HepG2 (cell line): ENCODE measurements around the gene UCN3. TPM values are rescaled to one million over a fixed set of nuclear protein-coding genes. Genes with fewer than 3 reads are reported as not detected.
A peak's percentile ranks its signal among the peaks of the same experiment; 100 is the strongest.
"Not testable (repeated sequence)": the region's sequence is repeated elsewhere in the genome, so short reads cannot be mapped to it uniquely, and the experiment has no call there.

Source experiments
- ATAC-seq: fragments of 200-7000 bp; cut with Tn5 transposase; 3 replicates; pipeline ENCODE4 v1.9.1; 2020; ENCODE audit warnings: mild to moderate bottlenecking, moderate library complexity
- BruUV-seq: library from RNA; stranded (reverse); fragments of 400-500 nt; replicated peaks from 2 replicates; lab custom pipeline; 2021; lab: Mats Ljungman, UMichigan
- CTCF ChIA-PET: fragments of 300-600 bp; formaldehyde crosslinking; extraction: SDS; loops from one replicate; lab custom pipeline; 2021; ENCODE audit warnings: low total read pairs, inconsistent platforms, low intra/inter-chr PET ratio; lab: Yijun Ruan, JAX
- POLR2A ChIA-PET: fragments of 350-600 bp; sonication (Branson Sonifier 250); formaldehyde crosslinking; loops from one replicate; lab custom pipeline; 2020; ENCODE audit warnings: antibody characterized with exemption, inconsistent platforms; lab: Yijun Ruan, JAX
- DNase-seq: peaks from one replicate; pipeline ENCODE4 v3.0.0-alpha.2; 2015; ENCODE audit warnings: low spot score
- FAIRE-seq: peaks from 3 replicates; lab custom pipeline; 2011; peaks lifted over from hg19 to GRCh38; lab: Jason Lieb, UNC
- H2AFZ ChIP-seq: one replicate; pipeline ENCODE4 v1.6.1; 2011; ENCODE audit warnings: low read length, inconsistent platforms
- H3K27ac ChIP-seq: fragments of 300-600 bp; 3 replicates; pipeline ENCODE4 v1.8.0; 2011; ENCODE audit warnings: mixed run types, mild to moderate bottlenecking, mixed read lengths, low read length, inconsistent platforms; ENCODE audit not compliant: insufficient read depth; ENCODE audit errors: extremely low read length
- H3K27me3 ChIP-seq, 2 experiments: fragments of 200-600 bp in 1 of 2; 2 replicates in 1 of 2; 3 replicates in 1 of 2; pipeline versions ENCODE4 v1.6.0 to v1.8.0; 2011; ENCODE audit warnings: low read length in 2 of 2, mild to moderate bottlenecking in 2 of 2, moderate library complexity in 2 of 2, inconsistent platforms in 1 of 2; ENCODE audit not compliant: insufficient read depth in 2 of 2, control insufficient read depth in 1 of 2
- H3K36me3 ChIP-seq, 2 experiments: fragments of 200-600 bp in 1 of 2; replicated peaks in 1 of 2; 2 replicates in 1 of 2; 3 replicates in 1 of 2; pipeline versions ENCODE4 v1.5.1 to v1.8.0; 2011; ENCODE audit warnings: low read length in 2 of 2, inconsistent platforms in 1 of 2; ENCODE audit not compliant: insufficient read depth in 2 of 2, control insufficient read depth in 1 of 2
- H3K4me1 ChIP-seq: 2 replicates; pipeline ENCODE4 v1.5.1; 2012; ENCODE audit warnings: low read length, inconsistent platforms; ENCODE audit not compliant: insufficient read depth
- H3K4me2 ChIP-seq: 2 replicates; pipeline ENCODE4 v1.6.0; 2011; ENCODE audit warnings: low read depth, low read length, inconsistent platforms
- H3K4me3 ChIP-seq, 3 experiments: fragments of 200-600 bp in 1 of 3; sonication (generic), shearing (Covaris generic) in 1 of 3; replicated peaks in 1 of 3; 2 replicates each; pipeline ENCODE4 v1.5.1; 2011 to 2016; ENCODE audit warnings: low read length in 3 of 3, inconsistent platforms in 2 of 3, low read depth in 2 of 3, mild to moderate bottlenecking in 2 of 3, control low read depth in 1 of 3, mixed read lengths in 1 of 3; ENCODE audit not compliant: insufficient read depth in 1 of 3
- H3K79me2 ChIP-seq: one replicate; pipeline ENCODE4 v1.6.1; 2011; ENCODE audit warnings: low read length, inconsistent platforms; ENCODE audit not compliant: insufficient read depth
- H3K9ac ChIP-seq: 2 replicates; pipeline ENCODE4 v1.6.0; 2011; ENCODE audit warnings: mild to moderate bottlenecking, low read depth, low read length, inconsistent platforms; ENCODE audit not compliant: insufficient read depth
- H3K9me3 ChIP-seq: 2 replicates; pipeline ENCODE4 v1.5.1; 2012; ENCODE audit warnings: mild to moderate bottlenecking, low read length
- H4K20me1 ChIP-seq: 2 replicates; pipeline ENCODE4 v1.6.0; 2011; ENCODE audit warnings: inconsistent platforms, mild to moderate bottlenecking, low read length, moderate library complexity; ENCODE audit not compliant: insufficient read depth
- ZNF430 ChIP-seq: sonication (generic); formaldehyde crosslinking; IDR thresholded peaks from 2 replicates; pipeline ENCODE4 v1.9.0; 2021; ENCODE audit warnings: mild to moderate bottlenecking, missing genetic modification reagents
- WGBS: methylation state at CpG from one replicate; pipeline ENCODE4 v1.1.6; 2017; ENCODE audit warnings: low lambda C conversion rate; 5-methylcytosine and 5-hydroxymethylcytosine counted together
- in situ Hi-C: cut with HindIII; loops from 2 replicates; pipeline ENCODE4 v1.10.0; 2017; ENCODE audit warnings: low pct_unique_long_range_greater_than_20kb; ENCODE audit not compliant: extremely low pct_ligation_motif_present
- intact Hi-C: fragments of 100-400 bp; cut with micrococcal nuclease; formaldehyde crosslinking; loops from one replicate; pipeline ENCODE4 v1.10.0; 2022; ENCODE audit not compliant: unreplicated experiment
- polyA plus RNA-seq, 8 experiments: library from polyadenylated mRNA; depleted of rRNA in 3 of 8; stranded (reverse) in 7 of 8; unstranded in 1 of 8; fragments of >200 nt; fragmentation: Illumina TruSeq in 4 of 8; extraction: Trizol in 4 of 8; gene quantifications; 2 replicates each; pipeline versions ENCODE4 v1.2.1 to v1.2.3, GENCODE V29; 2011 to 2016; ENCODE audit warnings: low read depth in 4 of 8, missing spikeins in 1 of 8, mixed read lengths in 1 of 8; ENCODE audit not compliant: insufficient read depth in 1 of 8
- total RNA-seq, 5 experiments: library from RNA; depleted of rRNA; stranded (reverse); fragments of >200 nt; fragmentation: Illumina TruSeq; extraction: Trizol; gene quantifications; 2 replicates each; pipeline ENCODE4 v1.2.3, GENCODE V29; 2016; ENCODE audit warnings: low read depth in 1 of 5

UCN3 gene
- total and polyA plus RNA-seq, 2 of the 13 experiments (the other 11 are each of a cell fraction or from before 2014, with no cell fraction given): not detected

DNA sequence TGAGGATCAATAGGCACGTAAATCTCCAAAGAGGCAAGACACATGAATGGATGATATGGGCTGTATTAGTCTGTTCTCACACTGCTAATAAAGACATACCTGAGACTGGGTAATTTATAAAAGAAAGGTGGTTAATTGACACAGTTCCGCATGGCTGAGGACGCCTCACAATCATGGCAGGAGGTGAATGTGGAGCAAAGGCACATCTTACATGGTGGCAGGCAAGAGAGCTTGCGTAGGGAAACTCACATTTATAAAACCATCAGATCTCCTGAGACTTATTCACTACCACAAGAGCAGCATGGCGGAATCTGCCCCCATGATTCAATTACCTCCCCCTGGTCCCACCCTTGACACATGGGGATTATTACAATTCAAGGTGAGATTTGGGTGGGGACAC, 14.4 kb downstream of the UCN3 start:
- 66% methylated on average over 5 of the region's 5 CpGs for WGBS
- TF ChIP-seq ZNF430 (CRISPR knock-in tag): peak; percentile 53; the same call in 1 of the 2 replicates
- H3K9me3 ChIP-seq, H3K27ac ChIP-seq, H3K27me3 ChIP-seq, ATAC-seq, H3K4me2 ChIP-seq, CTCF ChIA-PET, H3K9ac ChIP-seq, H3K36me3 ChIP-seq, H2AFZ ChIP-seq, H4K20me1 ChIP-seq, BruUV-seq, H3K79me2 ChIP-seq, H3K4me3 ChIP-seq, DNase-seq, POLR2A ChIA-PET, FAIRE-seq: not testable (repeated sequence)
- H3K4me1 ChIP-seq: peaks cover 15% of the 10 kb centered on the region
- in situ Hi-C loops (loop anchor here (25.0 kb wide), 1 partner anchor 542 kb away; the partner anchor contains the start of gene AKR1E2), intact Hi-C loops (loop anchor here (10.0 kb wide), 1 partner anchor 284 kb away; the partner anchor contains the start of gene AKR1C3)

DNA sequence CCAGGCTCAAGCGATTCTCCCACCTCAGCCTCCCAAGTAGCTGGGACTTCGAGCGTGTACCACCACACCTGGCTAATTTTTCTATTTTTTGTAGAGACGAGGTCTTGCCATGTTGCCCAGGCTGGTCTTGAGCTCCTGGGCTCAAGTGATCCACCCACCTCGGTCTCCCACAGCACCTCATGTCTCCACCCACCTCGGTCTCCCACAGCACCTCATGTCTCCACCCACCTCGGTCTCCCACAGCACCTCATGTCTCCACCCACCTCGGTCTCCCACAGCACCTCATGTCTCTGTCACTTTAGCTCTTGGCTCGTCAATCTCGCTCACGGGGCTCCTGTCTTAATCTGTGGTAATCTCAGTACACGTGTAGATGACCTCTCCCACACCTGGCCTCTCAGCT, 15.6 kb downstream of the UCN3 start:
- in situ Hi-C loops: loop anchor here (10.0 to 25.0 kb wide), 2 partner anchors 396 to 543 kb away; partner anchors contain the start of gene AKR1E2
- CTCF ChIA-PET, POLR2A ChIA-PET: not testable (repeated sequence)

More for the DNA sequence above, 15.6 kb downstream of the UCN3 start:
- 50% methylated on average over 12 of the region's 12 CpGs for WGBS
- not testable (repeated sequence) for H4K20me1 ChIP-seq, H3K79me2 ChIP-seq, DNase-seq, ATAC-seq, BruUV-seq, H3K36me3 ChIP-seq, H3K9ac ChIP-seq, H3K4me2 ChIP-seq, H3K27ac ChIP-seq, H3K9me3 ChIP-seq, H2AFZ ChIP-seq, H3K4me3 ChIP-seq, FAIRE-seq, H3K4me1 ChIP-seq, H3K27me3 ChIP-seq
- intact Hi-C loops: loop anchor here (5.0 kb wide), 1 partner anchor 533 kb away; no protein-coding TSS in a partner anchor
